Stimulated activated CD4-positive, alpha-beta T cell treated with anti-CD3 and anti-CD28 coated beads, Interleukin-12 subunit alpha, Interleukin-12 subunit beta, amount 100 ng/mL, for 24 hours (primary cell): Measurements from ENCODE around the gene MCM3AP.

Source experiments
- DNase-seq, 2 experiments: peaks; one replicate each; pipeline ENCODE4 v3.0.0-alpha.2; 2020; ENCODE audit warnings: low read depth in 2 of 2

MCM3AP gene

GRCh38 chr21:46218906-46219590, 66.4 kb downstream of the MCM3AP start:
- DNase-seq: no peak

- DNase-seq: no peak
These were observed 67.8 kb downstream of the MCM3AP start for GRCh38 chr21:46217511-46218196.

- DNase-seq: no peak
These were observed 69.2 kb downstream of the MCM3AP start for GRCh38 chr21:46216132-46216747.

- no peak for DNase-seq
These were observed 69.8 kb downstream of the MCM3AP start for GRCh38 chr21:46215436-46216131.

- DNase-seq: no peak
These were observed 70.7 kb downstream of the MCM3AP start for GRCh38 chr21:46214478-46215340.

GRCh38 chr21:46213620-46214286, 71.7 kb downstream of the MCM3AP start:
- DNase-seq: no peak

GRCh38 chr21:46212721-46213484, 72.5 kb downstream of the MCM3AP start:
- no peak for DNase-seq

- no peak for DNase-seq
These were observed 73.4 kb downstream of the MCM3AP start for GRCh38 chr21:46211786-46212720.

GRCh38 chr21:46211376-46211775, 74.0 kb downstream of the MCM3AP start:
- no peak for DNase-seq

- DNase-seq: no peak
These were observed 74.9 kb downstream of the MCM3AP start for GRCh38 chr21:46210378-46211136.

GRCh38 chr21:46208761-46209721, 76.4 kb downstream of the MCM3AP start:
- DNase-seq: no peak

GRCh38 chr21:46207920-46208591, 77.4 kb downstream of the MCM3AP start:
- DNase-seq: no peak

- no peak for DNase-seq
These were observed 78.1 kb downstream of the MCM3AP start for GRCh38 chr21:46207006-46207919.

GRCh38 chr21:46206163-46207005, 79.0 kb downstream of the MCM3AP start:
- no peak for DNase-seq

GRCh38 chr21:46205766-46206162, 79.6 kb downstream of the MCM3AP start:
- no peak for DNase-seq
